ENCODE results near the gene MTCP1. TPM values are rescaled to one million over a fixed set of nuclear protein-coding genes. Genes with fewer than 3 reads are reported as not detected.
A peak's percentile ranks its signal among the peaks of the same experiment; 100 is the strongest.

MTCP1 gene
- polyA plus RNA-seq, 3 donors: 1.3 to 23.3 (median 14.8) TPM

DNA sequence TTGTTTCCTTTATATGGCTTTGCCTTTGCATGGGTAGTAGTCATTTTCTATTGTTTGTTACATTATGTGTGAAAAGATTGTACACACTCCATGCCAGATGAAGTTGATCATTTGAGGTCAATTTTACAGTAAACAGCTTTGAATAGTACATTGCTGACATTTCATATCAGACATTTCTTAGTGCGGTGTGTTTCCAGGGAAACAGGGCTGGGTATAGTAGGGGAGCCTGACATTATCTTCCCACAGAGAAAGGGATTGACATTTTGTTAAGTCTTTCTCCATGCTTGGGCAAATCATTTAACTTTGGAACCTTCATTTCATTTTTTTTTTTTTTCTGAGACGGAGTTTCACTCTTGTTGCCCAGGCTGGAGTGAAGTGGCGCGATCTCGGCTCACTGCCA is 39.3 kb downstream of the MTCP1 start:
- no peak overlapping the region for H3K4me3 Mint-ChIP-seq
- H3K27ac Mint-ChIP-seq: peak overlapping the region in 1 of 7 donors; percentile 35
- no peak overlapping the region for H3K4me2 ChIP-seq (replicated peaks; ENCODE audit: extremely low read depth, low read length, poor library complexity, severe bottlenecking)
- H3K9ac ChIP-seq (ENCODE audit: insufficient read depth, low read length, poor library complexity, severe bottlenecking): no peak overlapping the region
- H3K79me2 ChIP-seq (ENCODE audit: insufficient read depth, low read length): peaks cover 39% of the 10 kb centered on the region
- TF ChIP-seq, protein P1, sequence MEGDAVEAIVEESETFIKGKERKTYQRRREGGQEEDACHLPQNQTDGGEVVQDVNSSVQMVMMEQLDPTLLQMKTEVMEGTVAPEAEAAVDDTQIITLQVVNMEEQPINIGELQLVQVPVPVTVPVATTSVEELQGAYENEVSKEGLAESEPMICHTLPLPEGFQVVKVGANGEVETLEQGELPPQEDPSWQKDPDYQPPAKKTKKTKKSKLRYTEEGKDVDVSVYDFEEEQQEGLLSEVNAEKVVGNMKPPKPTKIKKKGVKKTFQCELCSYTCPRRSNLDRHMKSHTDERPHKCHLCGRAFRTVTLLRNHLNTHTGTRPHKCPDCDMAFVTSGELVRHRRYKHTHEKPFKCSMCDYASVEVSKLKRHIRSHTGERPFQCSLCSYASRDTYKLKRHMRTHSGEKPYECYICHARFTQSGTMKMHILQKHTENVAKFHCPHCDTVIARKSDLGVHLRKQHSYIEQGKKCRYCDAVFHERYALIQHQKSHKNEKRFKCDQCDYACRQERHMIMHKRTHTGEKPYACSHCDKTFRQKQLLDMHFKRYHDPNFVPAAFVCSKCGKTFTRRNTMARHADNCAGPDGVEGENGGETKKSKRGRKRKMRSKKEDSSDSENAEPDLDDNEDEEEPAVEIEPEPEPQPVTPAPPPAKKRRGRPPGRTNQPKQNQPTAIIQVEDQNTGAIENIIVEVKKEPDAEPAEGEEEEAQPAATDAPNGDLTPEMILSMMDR (IDR thresholded peaks at IDR 0.05): no peak
- intact Hi-C loops (cut with micrococcal nuclease): no loop called here
- H3K36me3 Mint-ChIP-seq: peaks cover 22 to 24% of the 10 kb centered on the region in 2 donors
- H3K27me3 Mint-ChIP-seq (ENCODE audit: low read depth in 3 of 3): peaks cover 0 to 1% (median 0%) of the 10 kb centered on the region in 3 donors
- peaks cover 7 to 21% of the 10 kb centered on the region in 2 donors for H3K36me3 ChIP-seq (replicated peaks in 1 of 2; ENCODE audit: control insufficient read depth in 1 of 2, insufficient read depth in 2 of 2, low read length in 2 of 2)
- peaks cover 5 to 6% of the 10 kb centered on the region in 2 donors for H3K4me1 ChIP-seq (ENCODE audit: control insufficient read depth in 1 of 2, insufficient read depth in 2 of 2, low read length in 2 of 2)
- no peak overlapping the region for H3K27ac ChIP-seq (ENCODE audit: low read depth in 1 of 2, low read length in 2 of 2)
- H3K4me3 ChIP-seq (replicated peaks in 1 of 3; ENCODE audit: low read depth in 2 of 3, low read length in 3 of 3): no peak overlapping the region
- no CpG with 5 or more reads among the region's 5 CpGs for WGBS (ENCODE audit: insufficient coverage)
- H3K4me1 Mint-ChIP-seq: peaks cover 6% of the 10 kb centered on the region
- no peaks in the 10 kb centered on the region for H3K27me3 ChIP-seq (ENCODE audit: control insufficient read depth in 2 of 2, insufficient read depth in 2 of 2, low read length in 2 of 2)
- H4K20me1 ChIP-seq (ENCODE audit: insufficient read depth, low read length): no peaks in the 10 kb centered on the region
- H2AFZ ChIP-seq (ENCODE audit: insufficient read depth, low read depth, low read length, poor library complexity, severe bottlenecking): no peak overlapping the region
- no peaks in the 10 kb centered on the region for H3K9me3 ChIP-seq (replicated peaks in 1 of 2; ENCODE audit: control insufficient read depth in 1 of 2, insufficient read depth in 1 of 2, low read length in 2 of 2)
- no peak for DNase-seq
- H3K9me3 Mint-ChIP-seq: peaks cover 0 to 10% (median 2%) of the 10 kb centered on the region in 7 donors

DNA sequence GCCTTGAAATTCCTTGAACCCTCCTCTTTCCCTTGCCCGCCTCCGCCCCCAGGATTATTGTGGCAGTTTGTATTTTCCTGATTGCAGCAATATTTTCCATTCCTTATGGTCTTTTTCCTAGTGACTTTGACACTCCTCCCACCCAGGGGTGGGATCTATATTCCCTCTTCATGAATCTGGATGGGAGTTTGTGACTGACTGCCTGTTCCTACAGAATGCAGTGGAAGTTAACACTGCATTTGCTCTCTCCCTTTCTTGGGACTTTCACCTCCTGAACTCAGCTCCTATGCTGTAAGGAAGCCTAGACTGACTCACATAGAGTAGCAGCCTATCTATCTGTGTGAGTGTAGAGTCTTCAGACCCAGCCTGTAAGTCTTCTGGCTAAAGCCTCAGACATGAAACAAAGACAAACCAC is 42.1 kb downstream of the MTCP1 start:
- DNase-seq: no peak
- H3K4me3 ChIP-seq (replicated peaks in 1 of 3; ENCODE audit: low read depth in 2 of 3, low read length in 3 of 3): no peak overlapping the region
- Mint-ChIP-seq H3K4me3 (no peak overlapping the region), H3K36me3 (peaks cover 4 to 5% of the 10 kb centered on the region in 2 donors), H3K27me3 (ENCODE audit: low read depth in 3 of 3) (peaks cover 0 to 1% (median 0%) of the 10 kb centered on the region in 3 donors), H3K4me1 (peaks cover 8% of the 10 kb centered on the region), H3K27ac (peak overlapping the region in 5 of 7 donors; percentile 14 to 79 (median 49)), H3K9me3 (peaks cover 0 to 13% (median 0%) of the 10 kb centered on the region in 7 donors)
- no peak overlapping the region for H2AFZ ChIP-seq (ENCODE audit: insufficient read depth, low read depth, low read length, poor library complexity, severe bottlenecking)
- TF ChIP-seq, protein P1 (IDR thresholded peaks at IDR 0.05): no peak
- H3K36me3 ChIP-seq (replicated peaks in 1 of 2; ENCODE audit: control insufficient read depth in 1 of 2, insufficient read depth in 2 of 2, low read length in 2 of 2): peaks cover 5 to 6% of the 10 kb centered on the region in 2 donors
- peaks cover 39% of the 10 kb centered on the region for H3K79me2 ChIP-seq (ENCODE audit: insufficient read depth, low read length)
- no peaks in the 10 kb centered on the region for H4K20me1 ChIP-seq (ENCODE audit: insufficient read depth, low read length)
- H3K4me2 ChIP-seq (replicated peaks; ENCODE audit: extremely low read depth, low read length, poor library complexity, severe bottlenecking): no peak overlapping the region
- H3K9ac ChIP-seq (ENCODE audit: insufficient read depth, low read length, poor library complexity, severe bottlenecking): no peak overlapping the region
- H3K27me3 ChIP-seq (ENCODE audit: control insufficient read depth in 2 of 2, insufficient read depth in 2 of 2, low read length in 2 of 2): no peaks in the 10 kb centered on the region
- no peak overlapping the region for H3K27ac ChIP-seq (ENCODE audit: low read depth in 1 of 2, low read length in 2 of 2)
- intact Hi-C loops (cut with micrococcal nuclease): loop anchor here (5.0 kb wide), 1 partner anchor 43 kb away; the partner anchor contains the start of genes BRCC3 (in 2 of the 2), CMC4 (in 2 of the 2) and MTCP1 (in 2 of the 2)
- WGBS (ENCODE audit: insufficient coverage): no CpG with 5 or more reads among the region's 2 CpGs
- peaks cover 5 to 6% of the 10 kb centered on the region in 2 donors for H3K4me1 ChIP-seq (ENCODE audit: control insufficient read depth in 1 of 2, insufficient read depth in 2 of 2, low read length in 2 of 2)
- H3K9me3 ChIP-seq (replicated peaks in 1 of 2; ENCODE audit: control insufficient read depth in 1 of 2, insufficient read depth in 1 of 2, low read length in 2 of 2): no peaks in the 10 kb centered on the region
